CD14-positive monocyte (primary cell): ENCODE measurements around the gene NEGR1. TPM values are rescaled to one million over a fixed set of nuclear protein-coding genes. Genes with fewer than 3 reads are reported as not detected.

Source experiments
- DNase-seq, 3 donors: peaks; one replicate each; pipeline ENCODE4 v3.0.0-alpha.2; 2011 to 2022
- H2AFZ ChIP-seq: 2 replicates; pipeline ENCODE4 v1.6.0; 2012; ENCODE audit warnings: mild to moderate bottlenecking, low read depth, low read length, inconsistent platforms; ENCODE audit not compliant: insufficient read depth, poor library complexity, severe bottlenecking
- H3K27ac ChIP-seq, 2 donors: 1 replicate in 1 of 2; 2 replicates in 1 of 2; pipeline ENCODE4 v1.5.1; 2012 to 2013; ENCODE audit warnings: low read length in 2 of 2, control low read depth in 1 of 2, inconsistent platforms in 1 of 2, low read depth in 1 of 2, mild to moderate bottlenecking in 1 of 2
- H3K27me3 ChIP-seq, 2 donors: one replicate each; pipeline versions ENCODE4 v1.6.0 to v1.6.1; 2011 to 2013; ENCODE audit warnings: low read length in 2 of 2; ENCODE audit not compliant: control insufficient read depth in 2 of 2, insufficient read depth in 2 of 2
- H3K36me3 ChIP-seq, 2 donors: replicated peaks in 1 of 2; 1 replicate in 1 of 2; 2 replicates in 1 of 2; pipeline versions ENCODE4 v1.5.1 to v1.6.1; 2012 to 2013; ENCODE audit warnings: low read length in 2 of 2, control low read depth in 1 of 2, inconsistent platforms in 1 of 2, mild to moderate bottlenecking in 1 of 2; ENCODE audit not compliant: insufficient read depth in 2 of 2, control insufficient read depth in 1 of 2
- H3K4me1 ChIP-seq, 2 donors: 1 replicate in 1 of 2; 2 replicates in 1 of 2; pipeline versions ENCODE4 v1.5.1 to v1.6.1; 2012 to 2013; ENCODE audit warnings: low read length in 2 of 2, control low read depth in 1 of 2, inconsistent platforms in 1 of 2, mild to moderate bottlenecking in 1 of 2, moderate library complexity in 1 of 2; ENCODE audit not compliant: insufficient read depth in 2 of 2, control insufficient read depth in 1 of 2
- H3K4me2 ChIP-seq: replicated peaks from 2 replicates; pipeline ENCODE3; 2012; ENCODE audit warnings: low read length, moderate library complexity, mild to moderate bottlenecking; ENCODE audit not compliant: poor library complexity, severe bottlenecking; ENCODE audit errors: extremely low read depth
- H3K4me3 ChIP-seq, 3 experiments: fragments of 200-600 bp in 1 of 3; sonication (generic) in 1 of 3; replicated peaks in 1 of 3; 1 replicate in 2 of 3; 2 replicates in 1 of 3; pipeline ENCODE4 v1.5.1; 2011 to 2013; ENCODE audit warnings: low read length in 3 of 3, mild to moderate bottlenecking in 3 of 3, control low read depth in 2 of 3, low read depth in 2 of 3, inconsistent platforms in 1 of 3, moderate library complexity in 1 of 3
- H3K79me2 ChIP-seq: 2 replicates; pipeline ENCODE4 v1.6.0; 2012; ENCODE audit warnings: mild to moderate bottlenecking, control low read depth, inconsistent platforms, low read length, moderate library complexity; ENCODE audit not compliant: insufficient read depth
- H3K9ac ChIP-seq: 2 replicates; pipeline ENCODE4 v1.6.0; 2017; ENCODE audit warnings: low read length, mild to moderate bottlenecking; ENCODE audit not compliant: insufficient read depth, poor library complexity, severe bottlenecking
- H3K9me3 ChIP-seq, 2 donors: replicated peaks in 1 of 2; 1 replicate in 1 of 2; 2 replicates in 1 of 2; pipeline versions ENCODE4 v1.5.1 to v1.6.1; 2012 to 2013; ENCODE audit warnings: low read length in 2 of 2, control low read depth in 1 of 2; ENCODE audit not compliant: control insufficient read depth in 1 of 2, insufficient read depth in 1 of 2
- H4K20me1 ChIP-seq: 2 replicates; pipeline ENCODE4 v1.6.0; 2012; ENCODE audit warnings: mild to moderate bottlenecking, low read length, control low read depth, moderate library complexity; ENCODE audit not compliant: insufficient read depth
- H3K27ac Mint-ChIP-seq, 7 donors: one replicate each; pipeline ENCODE4 v1.8.0; 2020; ENCODE audit warnings: mild to moderate bottlenecking in 7 of 7, mixed read lengths in 7 of 7, moderate library complexity in 6 of 7, inconsistent platforms in 2 of 7
- H3K27me3 Mint-ChIP-seq, 3 donors: one replicate each; pipeline ENCODE4 v1.8.0; 2021 to 2022; ENCODE audit warnings: low read depth in 3 of 3, mild to moderate bottlenecking in 3 of 3, mixed read lengths in 3 of 3, moderate library complexity in 3 of 3, inconsistent platforms in 1 of 3
- H3K36me3 Mint-ChIP-seq, 2 donors: one replicate each; pipeline ENCODE4 v1.8.0; 2020; ENCODE audit warnings: mixed read lengths in 2 of 2, inconsistent platforms in 1 of 2, mild to moderate bottlenecking in 1 of 2
- H3K4me1 Mint-ChIP-seq: one replicate; pipeline ENCODE4 v1.8.0; 2020; ENCODE audit warnings: mild to moderate bottlenecking, mixed read lengths
- H3K4me3 Mint-ChIP-seq, 2 donors: one replicate each; pipeline ENCODE4 v1.8.0; 2020; ENCODE audit warnings: mild to moderate bottlenecking in 2 of 2, mixed read lengths in 2 of 2, moderate library complexity in 1 of 2
- H3K9me3 Mint-ChIP-seq, 7 donors: one replicate each; pipeline ENCODE4 v1.8.0; 2020 to 2022; ENCODE audit warnings: mixed read lengths in 7 of 7, mild to moderate bottlenecking in 6 of 7, moderate library complexity in 6 of 7, inconsistent platforms in 2 of 7
- CTCF ChIP-seq: fragments of 200-600 bp; IDR thresholded peaks from one replicate; pipeline ENCODE4 v1.8.0; 2022; ENCODE audit warnings: antibody characterized with exemption, mild to moderate bottlenecking
- WGBS: methylation state at CpG from one replicate; pipeline ENCODE4 v1.1.5; 2013; ENCODE audit warnings: missing lambda C conversion rate; ENCODE audit not compliant: insufficient coverage; 5-methylcytosine and 5-hydroxymethylcytosine counted together
- intact Hi-C, 2 donors: fragments of 100-400 bp; cut with micrococcal nuclease; formaldehyde crosslinking; loops; one replicate each; pipeline versions ENCODE4 v1.15.0 to v1.15.1; 2023
- polyA plus RNA-seq, 3 donors: library from polyadenylated mRNA; depleted of rRNA in 1 of 3; unstranded in 2 of 3; stranded (reverse) in 1 of 3; fragments of 300-500 nt in 2 of 3; fragments of >200 nt in 1 of 3; fragmentation: Illumina TruSeq in 2 of 3; gene quantifications; 1 replicate in 2 of 3; 2 replicates in 1 of 3; pipeline ENCODE4 v1.2.3, GENCODE V29; 2012 to 2021

NEGR1 gene
- polyA plus RNA-seq, 3 donors = 0.03 to 0.15 (median 0.13) TPM

- no peaks in the 10 kb centered on the region for H3K4me1 ChIP-seq
- no peaks in the 10 kb centered on the region for H3K36me3 ChIP-seq
- WGBS = no CpG with 5 or more reads among the region's 2 CpGs
- no peak overlapping the region for H3K27ac ChIP-seq
- no peak overlapping the region for H3K9ac ChIP-seq
- H3K4me2 ChIP-seq = no peak overlapping the region
- no peaks in the 10 kb centered on the region for H3K79me2 ChIP-seq
- H3K36me3 Mint-ChIP-seq = no peaks in the 10 kb centered on the region
- no peak overlapping the region for H2AFZ ChIP-seq
- TF ChIP-seq CTCF = no peak
- H3K9me3 Mint-ChIP-seq = peaks cover 0 to 2% (median 0%) of the 10 kb centered on the region in 7 donors
- H3K4me3 Mint-ChIP-seq = no peak overlapping the region
- no peaks in the 10 kb centered on the region for H3K27me3 Mint-ChIP-seq
- no peaks in the 10 kb centered on the region for H3K9me3 ChIP-seq
- no peaks in the 10 kb centered on the region for H3K4me1 Mint-ChIP-seq
- H4K20me1 ChIP-seq = no peaks in the 10 kb centered on the region
- intact Hi-C loops = no loop called here
- no peaks in the 10 kb centered on the region for H3K27me3 ChIP-seq
- DNase-seq = no peak
- no peak overlapping the region for H3K4me3 ChIP-seq
- H3K27ac Mint-ChIP-seq = no peak overlapping the region
Observed at GRCh38 chr1:72262735-72263134, 19.6 kb downstream of the NEGR1 start.

GRCh38 chr1:72253132-72253531 is 29.2 kb downstream of the NEGR1 start:
- Histone ChIP-seq H3K4me1 (no peaks in the 10 kb centered on the region), H3K4me2 (no peak overlapping the region), H3K9me3 (no peaks in the 10 kb centered on the region), H3K9ac (no peak overlapping the region), H3K27me3 (no peaks in the 10 kb centered on the region), H4K20me1 (no peaks in the 10 kb centered on the region), H3K79me2 (no peaks in the 10 kb centered on the region), H2AFZ (no peak overlapping the region), H3K27ac (no peak overlapping the region), H3K4me3 (no peak overlapping the region), H3K36me3 (no peaks in the 10 kb centered on the region)
- Mint-ChIP-seq H3K4me1 (no peaks in the 10 kb centered on the region), H3K27me3 (no peaks in the 10 kb centered on the region), H3K36me3 (peaks cover 0 to 2% of the 10 kb centered on the region in 2 donors), H3K27ac (no peak overlapping the region), H3K4me3 (no peak overlapping the region), H3K9me3 (peaks cover 0 to 12% (median 6%) of the 10 kb centered on the region in 7 donors)
- no peak for TF ChIP-seq CTCF
- no peak for DNase-seq
- intact Hi-C loops = no loop called here
